Measurements from ENCODE around the gene SLC50A1.
A peak's percentile ranks its signal among the peaks of the same experiment; 100 is the strongest.

The SLC50A1 gene

GRCh38 chr1:155135415-155136028 is at the start of gene SLC50A1:
TSS of gene SLC50A1 (plus strand) at chr1:155135852. CDS start at chr1:155135912, 60 bp downstream.
- DNase-seq, result peak; percentile 94

GRCh38 chr1:155086128-155086741 is 49.4 kb upstream of the SLC50A1 start:
- DNase-seq, result peak; percentile 53

GRCh38 chr1:155086856-155087535 is 48.7 kb upstream of the SLC50A1 start:
- DNase-seq, result no peak

- peak; percentile 77 for DNase-seq
Observed at GRCh38 chr1:155091071-155092051, 44.3 kb upstream of the SLC50A1 start.

- no peak for DNase-seq
Observed at GRCh38 chr1:155092131-155092530, 43.5 kb upstream of the SLC50A1 start.

- DNase-seq, result no peak
Observed at GRCh38 chr1:155092641-155093040, 43.0 kb upstream of the SLC50A1 start.

GRCh38 chr1:155093911-155094621 is 41.6 kb upstream of the SLC50A1 start:
- DNase-seq, result peak; percentile 65

GRCh38 chr1:155094622-155094948 is 41.1 kb upstream of the SLC50A1 start:
- DNase-seq, result no peak

- no peak for DNase-seq
Observed at GRCh38 chr1:155099331-155099730, 36.3 kb upstream of the SLC50A1 start.

GRCh38 chr1:155103325-155103724 is 32.3 kb upstream of the SLC50A1 start:
- no peak for DNase-seq

- DNase-seq, result no peak
Observed at GRCh38 chr1:155104605-155105534, 30.8 kb upstream of the SLC50A1 start.

GRCh38 chr1:155105604-155106011 is 30.0 kb upstream of the SLC50A1 start:
- DNase-seq, result no peak

- no peak for DNase-seq
Observed at GRCh38 chr1:155106862-155107261, 28.8 kb upstream of the SLC50A1 start.

- DNase-seq, result no peak
Observed at GRCh38 chr1:155107309-155108264, 28.1 kb upstream of the SLC50A1 start.

GRCh38 chr1:155108296-155108695 is 27.4 kb upstream of the SLC50A1 start:
- DNase-seq, result no peak

- no peak for DNase-seq
Observed at GRCh38 chr1:155110381-155110780, 25.3 kb upstream of the SLC50A1 start.

GRCh38 chr1:155110826-155111225 is 24.8 kb upstream of the SLC50A1 start:
- DNase-seq, result no peak

- no peak for DNase-seq
Observed at GRCh38 chr1:155113450-155113980, 22.1 kb upstream of the SLC50A1 start.

- no peak for DNase-seq
Observed at GRCh38 chr1:155116113-155116764, 19.4 kb upstream of the SLC50A1 start.
